ENCODE data around the gene TSC22D2.

DNA sequence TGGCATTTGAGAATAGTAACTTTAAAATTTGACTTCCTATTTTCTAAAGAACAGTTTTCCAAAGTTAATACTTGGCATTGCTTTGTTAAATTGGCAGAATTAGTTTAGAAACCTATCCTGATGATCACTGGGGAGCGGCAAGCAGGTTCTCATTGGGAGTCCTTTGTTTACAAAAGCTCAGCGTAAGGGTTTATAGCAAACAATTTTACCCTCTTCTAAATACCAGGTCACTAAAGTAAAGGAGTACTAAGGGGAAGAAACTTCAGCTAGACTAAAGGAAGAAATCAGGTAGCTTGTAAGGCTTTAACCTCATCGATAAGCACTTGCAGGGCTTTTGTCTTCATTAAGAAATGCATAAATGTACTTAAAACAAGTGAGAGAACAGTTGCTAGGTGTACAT lies 18.2 kb downstream of the TSC22D2 start:
- TF ChIP-seq, protein P1, sequence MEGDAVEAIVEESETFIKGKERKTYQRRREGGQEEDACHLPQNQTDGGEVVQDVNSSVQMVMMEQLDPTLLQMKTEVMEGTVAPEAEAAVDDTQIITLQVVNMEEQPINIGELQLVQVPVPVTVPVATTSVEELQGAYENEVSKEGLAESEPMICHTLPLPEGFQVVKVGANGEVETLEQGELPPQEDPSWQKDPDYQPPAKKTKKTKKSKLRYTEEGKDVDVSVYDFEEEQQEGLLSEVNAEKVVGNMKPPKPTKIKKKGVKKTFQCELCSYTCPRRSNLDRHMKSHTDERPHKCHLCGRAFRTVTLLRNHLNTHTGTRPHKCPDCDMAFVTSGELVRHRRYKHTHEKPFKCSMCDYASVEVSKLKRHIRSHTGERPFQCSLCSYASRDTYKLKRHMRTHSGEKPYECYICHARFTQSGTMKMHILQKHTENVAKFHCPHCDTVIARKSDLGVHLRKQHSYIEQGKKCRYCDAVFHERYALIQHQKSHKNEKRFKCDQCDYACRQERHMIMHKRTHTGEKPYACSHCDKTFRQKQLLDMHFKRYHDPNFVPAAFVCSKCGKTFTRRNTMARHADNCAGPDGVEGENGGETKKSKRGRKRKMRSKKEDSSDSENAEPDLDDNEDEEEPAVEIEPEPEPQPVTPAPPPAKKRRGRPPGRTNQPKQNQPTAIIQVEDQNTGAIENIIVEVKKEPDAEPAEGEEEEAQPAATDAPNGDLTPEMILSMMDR (IDR thresholded peaks at IDR 0.05), result no peak
- TF ChIP-seq EP300 (IDR thresholded peaks at IDR 0.05) (no peak), POLR2A (IDR thresholded peaks at IDR 0.05) (no peak), POLR2AphosphoS5 (IDR thresholded peaks at IDR 0.05) (no peak)

All from sigmoid colon (tissue), 4 donors.